H9 (cell line): ENCODE results near the gene UVSSA. TPM values are rescaled to one million over a fixed set of nuclear protein-coding genes. Genes with fewer than 3 reads are reported as not detected.

Experiments
- DNase-seq: peaks from one replicate; pipeline ENCODE4 v3.0.0-alpha.2; 2017
- H2AFZ ChIP-seq: one replicate; pipeline ENCODE4 v1.6.1; 2013; ENCODE audit warnings: mild to moderate bottlenecking, low read length, control low read depth, moderate library complexity
- H2AK5ac ChIP-seq: 2 replicates; pipeline ENCODE4 v1.6.1; 2013; ENCODE audit warnings: low read length, control low read depth, mixed read lengths; ENCODE audit not compliant: insufficient read length
- H2BK120ac ChIP-seq: one replicate; pipeline ENCODE4 v1.6.1; 2013; ENCODE audit warnings: low read depth, mild to moderate bottlenecking, low read length, control low read depth, inconsistent platforms; ENCODE audit not compliant: poor library complexity, severe bottlenecking
- H2BK12ac ChIP-seq: 2 replicates; pipeline ENCODE4 v1.6.1; 2013; ENCODE audit warnings: low read length, control low read depth, mixed read lengths, low read depth; ENCODE audit not compliant: insufficient read length
- H2BK15ac ChIP-seq: 2 replicates; pipeline ENCODE4 v1.6.1; 2013; ENCODE audit warnings: low read depth, low read length, control low read depth
- H2BK20ac ChIP-seq: one replicate; pipeline ENCODE4 v1.6.1; 2013; ENCODE audit warnings: low read depth, mild to moderate bottlenecking, low read length, control low read depth, inconsistent platforms; ENCODE audit not compliant: poor library complexity, severe bottlenecking
- H2BK5ac ChIP-seq: 2 replicates; pipeline ENCODE4 v1.6.1; 2013; ENCODE audit warnings: low read length, control low read depth, mixed read lengths; ENCODE audit not compliant: insufficient read length
- H3K14ac ChIP-seq: 2 replicates; pipeline ENCODE4 v1.6.1; 2013; ENCODE audit warnings: low read length, control low read depth; ENCODE audit not compliant: insufficient read depth
- H3K18ac ChIP-seq: 2 replicates; pipeline ENCODE4 v1.6.1; 2013; ENCODE audit warnings: low read depth, mild to moderate bottlenecking, mixed read lengths, low read length, control low read depth; ENCODE audit not compliant: insufficient read length
- H3K23ac ChIP-seq: 2 replicates; pipeline ENCODE4 v1.6.1; 2013; ENCODE audit warnings: low read length, control low read depth, mixed read lengths, low read depth; ENCODE audit not compliant: insufficient read length
- H3K23me2 ChIP-seq: 2 replicates; pipeline ENCODE4 v1.6.1; 2013; ENCODE audit warnings: low read depth, mild to moderate bottlenecking, mixed read lengths, low read length, control low read depth; ENCODE audit not compliant: insufficient read length, poor library complexity, severe bottlenecking
- H3K27ac ChIP-seq: 2 replicates; pipeline ENCODE4 v1.5.1; 2013; ENCODE audit warnings: low read length, control low read depth, mixed read lengths, low read depth; ENCODE audit not compliant: insufficient read length
- H3K27me3 ChIP-seq: 2 replicates; pipeline ENCODE4 v1.6.1; 2013; ENCODE audit warnings: low read length, control low read depth, inconsistent platforms; ENCODE audit not compliant: insufficient read depth
- H3K4ac ChIP-seq: 2 replicates; pipeline ENCODE4 v1.6.1; 2013; ENCODE audit warnings: low read depth, mild to moderate bottlenecking, control low read depth, inconsistent platforms, low read length, moderate library complexity
- H3K4me1 ChIP-seq: 2 replicates; pipeline ENCODE4 v1.6.1; 2013; ENCODE audit warnings: low read length, control low read depth, inconsistent platforms; ENCODE audit not compliant: insufficient read depth
- H3K4me2 ChIP-seq: 2 replicates; pipeline ENCODE4 v1.6.1; 2013; ENCODE audit warnings: low read length, control low read depth, mixed read lengths; ENCODE audit not compliant: insufficient read length, insufficient read depth
- H3K56ac ChIP-seq: 2 replicates; pipeline ENCODE4 v1.6.1; 2013; ENCODE audit warnings: low read depth, mild to moderate bottlenecking, mixed read lengths, low read length, control low read depth; ENCODE audit not compliant: insufficient read length
- H3K79me1 ChIP-seq: 2 replicates; pipeline ENCODE4 v1.6.1; 2013; ENCODE audit warnings: low read depth, mild to moderate bottlenecking, moderate library complexity, low read length, control low read depth, inconsistent platforms; ENCODE audit not compliant: insufficient read depth, poor library complexity, severe bottlenecking
- H3K79me2 ChIP-seq: 2 replicates; pipeline ENCODE4 v1.6.1; 2013; ENCODE audit warnings: low read length, control low read depth, inconsistent platforms; ENCODE audit not compliant: insufficient read depth
- H3K9ac ChIP-seq: 2 replicates; pipeline ENCODE4 v1.6.1; 2013; ENCODE audit warnings: low read length, control low read depth, mixed read lengths; ENCODE audit not compliant: insufficient read length; ENCODE audit errors: extremely low read depth
- H3K9me3 ChIP-seq: one replicate; pipeline ENCODE4 v1.6.1; 2013; ENCODE audit warnings: low read depth, low read length, inconsistent platforms; ENCODE audit not compliant: control insufficient read depth
- H3T11ph ChIP-seq: one replicate; pipeline ENCODE4 v1.6.1; 2013; ENCODE audit warnings: mild to moderate bottlenecking, low read length, control low read depth, inconsistent platforms
- H4K20me1 ChIP-seq: one replicate; pipeline ENCODE4 v1.6.1; 2013; ENCODE audit not compliant: control insufficient read depth, insufficient read length, insufficient read depth
- H4K5ac ChIP-seq: 2 replicates; pipeline ENCODE4 v1.6.1; 2013; ENCODE audit warnings: low read depth, mild to moderate bottlenecking, mixed read lengths, low read length, control low read depth; ENCODE audit not compliant: insufficient read length
- H4K8ac ChIP-seq: replicated peaks from 2 replicates; pipeline ENCODE4 v1.6.1; 2013; ENCODE audit warnings: low read length, control low read depth, mixed read lengths, low read depth; ENCODE audit not compliant: insufficient read length
- H4K91ac ChIP-seq: 2 replicates; pipeline ENCODE4 v1.6.1; 2013; ENCODE audit warnings: low read depth, mild to moderate bottlenecking, moderate library complexity, mixed read lengths, low read length, control low read depth; ENCODE audit not compliant: insufficient read length
- H3K27ac Mint-ChIP-seq, 3 experiments: 2 replicates in 2 of 3; 3 replicates in 1 of 3; pipeline ENCODE4 v1.8.0; 2020 to 2021; ENCODE audit warnings: mixed read lengths in 3 of 3, mild to moderate bottlenecking in 1 of 3, moderate library complexity in 1 of 3
- H3K27me3 Mint-ChIP-seq: 2 replicates; pipeline ENCODE4 v1.8.0; 2021; ENCODE audit warnings: low read depth, mild to moderate bottlenecking, moderate library complexity, mixed read lengths
- H3K36me3 Mint-ChIP-seq, 3 experiments: 2 replicates in 2 of 3; 3 replicates in 1 of 3; pipeline ENCODE4 v1.8.0; 2020 to 2021; ENCODE audit warnings: low read depth in 3 of 3, mixed read lengths in 3 of 3; ENCODE audit not compliant: insufficient read depth in 1 of 3
- H3K4me1 Mint-ChIP-seq, 2 experiments: 2 replicates each; pipeline ENCODE4 v1.8.0; 2020; ENCODE audit warnings: mixed read lengths in 2 of 2
- H3K4me3 Mint-ChIP-seq, 2 experiments: 2 replicates in 1 of 2; 3 replicates in 1 of 2; pipeline ENCODE4 v1.8.0; 2020 to 2021; ENCODE audit warnings: mild to moderate bottlenecking in 2 of 2, mixed read lengths in 2 of 2, moderate library complexity in 1 of 2
- H3K9me3 Mint-ChIP-seq, 2 experiments: 2 replicates in 1 of 2; 3 replicates in 1 of 2; pipeline ENCODE4 v1.8.0; 2020; ENCODE audit warnings: mild to moderate bottlenecking in 2 of 2, mixed read lengths in 2 of 2, moderate library complexity in 1 of 2
- WGBS: extraction: QIAGEN DNeasy Blood & Tissue Kit; methylation state at CpG from one replicate; pipeline ENCODE4 v1.1.7; 2013; ENCODE audit warnings: missing lambda C conversion rate, low lambda C conversion rate, mixed read lengths; ENCODE audit not compliant: insufficient read length; ENCODE audit errors: extremely low coverage; 5-methylcytosine and 5-hydroxymethylcytosine counted together
- total RNA-seq: library from RNA; stranded (reverse); gene quantifications from 2 replicates; pipeline ENCODE4 v1.2.1, GENCODE V29; 2021
- TF ChIP-seq, protein P1 (sequence below): fragments of 200-600 bp; sonication (generic); conservative IDR thresholded peaks from 3 replicates; pipeline ENCODE4 v1.8.0; 2021; ENCODE audit warnings: antibody characterized with exemption, mild to moderate bottlenecking

Gene UVSSA
- total RNA-seq, 1 experiment from 2014 or later, result 15.9 TPM

- Histone ChIP-seq H3K79me1 (no peaks in the 10 kb centered on the region), H3K14ac (no peak overlapping the region), H3K23me2 (no peaks in the 10 kb centered on the region), H3T11ph (no peak overlapping the region), H2AFZ (no peak overlapping the region), H2BK20ac (no peak overlapping the region), H3K4ac (no peak overlapping the region), H2BK15ac (no peak overlapping the region), H2BK5ac (no peak overlapping the region), H4K8ac (no peak overlapping the region), H2BK120ac (no peak overlapping the region), H2BK12ac (no peak overlapping the region), H2AK5ac (no peak overlapping the region), H3K23ac (no peak overlapping the region), H3K18ac (no peak overlapping the region), H3K4me2 (no peak overlapping the region), H4K20me1 (peaks cover 3% of the 10 kb centered on the region), H3K9me3 (no peaks in the 10 kb centered on the region), H3K27ac (no peak overlapping the region), H4K5ac (no peak overlapping the region), H3K56ac (no peak overlapping the region), H4K91ac (no peak overlapping the region), H3K79me2 (no peaks in the 10 kb centered on the region), H3K4me1 (no peaks in the 10 kb centered on the region), H3K27me3 (no peaks in the 10 kb centered on the region), H3K9ac (no peak overlapping the region)
- Mint-ChIP-seq H3K9me3 (no peaks in the 10 kb centered on the region), H3K36me3 (peaks cover 2 to 13% (median 10%) of the 10 kb centered on the region in 3 experiments; a peak in 5 of 7 replicates), H3K27ac (no peak overlapping the region), H3K4me1 (no peaks in the 10 kb centered on the region), H3K27me3 (no peaks in the 10 kb centered on the region), H3K4me3 (no peak overlapping the region)
- DNase-seq, result no peak
- WGBS, result no CpG with 5 or more reads among the region's 23 CpGs
- TF ChIP-seq, protein P1, sequence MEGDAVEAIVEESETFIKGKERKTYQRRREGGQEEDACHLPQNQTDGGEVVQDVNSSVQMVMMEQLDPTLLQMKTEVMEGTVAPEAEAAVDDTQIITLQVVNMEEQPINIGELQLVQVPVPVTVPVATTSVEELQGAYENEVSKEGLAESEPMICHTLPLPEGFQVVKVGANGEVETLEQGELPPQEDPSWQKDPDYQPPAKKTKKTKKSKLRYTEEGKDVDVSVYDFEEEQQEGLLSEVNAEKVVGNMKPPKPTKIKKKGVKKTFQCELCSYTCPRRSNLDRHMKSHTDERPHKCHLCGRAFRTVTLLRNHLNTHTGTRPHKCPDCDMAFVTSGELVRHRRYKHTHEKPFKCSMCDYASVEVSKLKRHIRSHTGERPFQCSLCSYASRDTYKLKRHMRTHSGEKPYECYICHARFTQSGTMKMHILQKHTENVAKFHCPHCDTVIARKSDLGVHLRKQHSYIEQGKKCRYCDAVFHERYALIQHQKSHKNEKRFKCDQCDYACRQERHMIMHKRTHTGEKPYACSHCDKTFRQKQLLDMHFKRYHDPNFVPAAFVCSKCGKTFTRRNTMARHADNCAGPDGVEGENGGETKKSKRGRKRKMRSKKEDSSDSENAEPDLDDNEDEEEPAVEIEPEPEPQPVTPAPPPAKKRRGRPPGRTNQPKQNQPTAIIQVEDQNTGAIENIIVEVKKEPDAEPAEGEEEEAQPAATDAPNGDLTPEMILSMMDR, result no peak
Measured at GRCh38 chr4:1376391-1376840, 29.4 kb downstream of the UVSSA start.
